ENCODE results near the gene HAVCR2.
A peak's percentile ranks its signal among the peaks of the same experiment; 100 is the strongest.

HAVCR2 gene

GRCh38 chr5:157108976-157109375, at the start of gene HAVCR2:
HAVCR2 (minus strand) TSS chr5:157109044; CDS start chr5:157108983, 61 bp downstream.
- no peak for DNase-seq

- no peak for DNase-seq
Observed at GRCh38 chr5:157157293-157157891, 48.5 kb upstream of the HAVCR2 start.

GRCh38 chr5:157155297-157155696, 46.5 kb upstream of the HAVCR2 start:
- DNase-seq = no peak

GRCh38 chr5:157150995-157151394, 42.2 kb upstream of the HAVCR2 start:
- DNase-seq = no peak

- DNase-seq = peak; percentile 91
Observed at GRCh38 chr5:157148734-157149615, 40.1 kb upstream of the HAVCR2 start.

- DNase-seq = peak; percentile 86
Observed at GRCh38 chr5:157143127-157143971, 34.5 kb upstream of the HAVCR2 start.

GRCh38 chr5:157142317-157143126, 33.7 kb upstream of the HAVCR2 start, which contains the start of gene MED7:
MED7 (minus strand) TSS chr5:157142865; CDS start chr5:157139431, 3,434 bp downstream.
- DNase-seq = peak; percentile 100

GRCh38 chr5:157137691-157138090, 28.8 kb upstream of the HAVCR2 start:
- DNase-seq = no peak

- no peak for DNase-seq
Observed at GRCh38 chr5:157132281-157132612, 23.4 kb upstream of the HAVCR2 start.

GRCh38 chr5:157130925-157131324, 22.1 kb upstream of the HAVCR2 start:
- no peak for DNase-seq

GRCh38 chr5:157121709-157122108, 12.9 kb upstream of the HAVCR2 start:
- DNase-seq = no peak

- no peak for DNase-seq
Observed at GRCh38 chr5:157120102-157120501, 11.3 kb upstream of the HAVCR2 start.

GRCh38 chr5:157116483-157116954, 7.7 kb upstream of the HAVCR2 start:
- DNase-seq = no peak

- no peak for DNase-seq
Observed at GRCh38 chr5:157115502-157115901, 6.7 kb upstream of the HAVCR2 start.

GRCh38 chr5:157115012-157115411, 6.2 kb upstream of the HAVCR2 start:
- DNase-seq = no peak

GRCh38 chr5:157113002-157113401, 4.2 kb upstream of the HAVCR2 start:
- DNase-seq = no peak

- DNase-seq = no peak
Observed at GRCh38 chr5:157109744-157110143, 900 bp upstream of the HAVCR2 start.

GRCh38 chr5:157107508-157107907, 1.3 kb downstream of the HAVCR2 start:
- no peak for DNase-seq

GRCh38 chr5:157106630-157107461, 2.0 kb downstream of the HAVCR2 start:
- DNase-seq = no peak

GRCh38 chr5:157100140-157100679, 8.6 kb downstream of the HAVCR2 start:
- no peak for DNase-seq

Data from eye (tissue), 1 donor.